Suprapubic skin (tissue), 4 donors: ENCODE data around the gene PGAP6.

Experiments
- POLR2A ChIP-seq, 2 donors: fragments of 450-650 bp; IDR thresholded peaks; one replicate each; pipeline ENCODE4 v1.6.1; 2017; ENCODE audit warnings: antibody characterized with exemption in 2 of 2, mild to moderate bottlenecking in 2 of 2, moderate library complexity in 2 of 2
- POLR2AphosphoS5 ChIP-seq, 3 donors: sonication (generic); formaldehyde crosslinking; IDR thresholded peaks; one replicate each; pipeline ENCODE4 v1.6.1; 2017; ENCODE audit warnings: antibody characterized with exemption in 3 of 3
- TF ChIP-seq, protein P1 (sequence below), 2 donors: fragments of 200-600 bp in 1 of 2; fragments of 450-650 bp in 1 of 2; sonication (generic) in 1 of 2; IDR thresholded peaks; one replicate each; pipeline ENCODE4 v1.5.1; 2016 to 2019; ENCODE audit warnings: antibody characterized with exemption in 2 of 2, mild to moderate bottlenecking in 1 of 2, moderate library complexity in 1 of 2

DNA sequence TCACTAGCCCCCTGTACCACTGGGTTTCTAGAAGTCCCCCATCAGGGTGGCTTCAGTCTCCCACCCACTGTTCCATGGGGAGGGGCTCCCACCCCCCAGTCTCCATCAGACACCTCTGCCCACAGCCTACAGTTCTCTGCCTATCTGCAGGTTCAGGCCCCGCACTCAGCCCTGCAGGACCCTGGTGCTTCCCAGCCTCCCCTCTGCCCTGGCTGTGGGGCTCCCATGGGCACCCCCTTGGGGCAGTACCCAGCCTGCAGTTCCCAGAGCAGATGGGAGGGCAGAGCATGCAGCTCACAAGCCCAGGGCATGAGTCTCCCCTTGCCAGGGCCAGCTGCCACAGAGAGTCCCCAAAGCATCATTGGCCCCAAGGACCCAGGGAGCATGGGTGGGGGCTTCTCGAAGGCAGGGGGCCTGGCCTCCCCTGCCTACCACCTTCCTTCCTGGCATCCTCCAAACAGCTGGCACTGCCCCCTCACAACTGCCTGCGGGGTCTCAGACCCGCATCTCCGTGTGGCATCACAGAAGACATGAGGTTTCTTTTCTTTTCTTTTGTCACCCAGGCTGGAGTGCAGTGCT lies 8.7 kb downstream of the PGAP6 start:
- no peak for TF ChIP-seq POLR2A (IDR thresholded peaks at IDR 0.05)
- no peak for TF ChIP-seq POLR2AphosphoS5 (IDR thresholded peaks at IDR 0.05)
- TF ChIP-seq, protein P1, sequence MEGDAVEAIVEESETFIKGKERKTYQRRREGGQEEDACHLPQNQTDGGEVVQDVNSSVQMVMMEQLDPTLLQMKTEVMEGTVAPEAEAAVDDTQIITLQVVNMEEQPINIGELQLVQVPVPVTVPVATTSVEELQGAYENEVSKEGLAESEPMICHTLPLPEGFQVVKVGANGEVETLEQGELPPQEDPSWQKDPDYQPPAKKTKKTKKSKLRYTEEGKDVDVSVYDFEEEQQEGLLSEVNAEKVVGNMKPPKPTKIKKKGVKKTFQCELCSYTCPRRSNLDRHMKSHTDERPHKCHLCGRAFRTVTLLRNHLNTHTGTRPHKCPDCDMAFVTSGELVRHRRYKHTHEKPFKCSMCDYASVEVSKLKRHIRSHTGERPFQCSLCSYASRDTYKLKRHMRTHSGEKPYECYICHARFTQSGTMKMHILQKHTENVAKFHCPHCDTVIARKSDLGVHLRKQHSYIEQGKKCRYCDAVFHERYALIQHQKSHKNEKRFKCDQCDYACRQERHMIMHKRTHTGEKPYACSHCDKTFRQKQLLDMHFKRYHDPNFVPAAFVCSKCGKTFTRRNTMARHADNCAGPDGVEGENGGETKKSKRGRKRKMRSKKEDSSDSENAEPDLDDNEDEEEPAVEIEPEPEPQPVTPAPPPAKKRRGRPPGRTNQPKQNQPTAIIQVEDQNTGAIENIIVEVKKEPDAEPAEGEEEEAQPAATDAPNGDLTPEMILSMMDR (IDR thresholded peaks at IDR 0.05): no peak
